Neural progenitor cell (in vitro differentiated cells): ENCODE measurements around the gene ZSCAN2.

ENCODE experiments used
- CTCF ChIP-seq: fragments of 200-600 bp; sonication (generic); IDR thresholded peaks from 2 replicates; pipeline ENCODE4 v1.5.1; 2017; ENCODE audit warnings: antibody characterized with exemption, mild to moderate bottlenecking
- EZH2 ChIP-seq: fragments of 200-600 bp; sonication (generic); IDR thresholded peaks from 2 replicates; pipeline ENCODE4 v1.6.1; 2017; ENCODE audit warnings: antibody characterized with exemption, mild to moderate bottlenecking, moderate library complexity

GRCh38 chr15:84582583-84583157, 18.1 kb upstream of the ZSCAN2 start:
- TF ChIP-seq EZH2 (no peak), CTCF (no peak)
